ENCODE data around the gene MCM5. TPM values are rescaled to one million over a fixed set of nuclear protein-coding genes. Genes with fewer than 3 reads are reported as not detected.
A peak's percentile ranks its signal among the peaks of the same experiment; 100 is the strongest.

The MCM5 gene
- total and polyA plus RNA-seq, 2 of the 13 experiments (the other 11 are each of a cell fraction or from before 2014, with no cell fraction given), result 40.2 to 93.5 TPM

- TF ChIP-seq ZNF576 (CRISPR knock-in tag; IDR thresholded peaks at IDR 0.05), result no peak
- POLR2A ChIA-PET, result no interaction called here
- Histone ChIP-seq H3K9ac (ENCODE audit: insufficient read depth, low read depth, low read length) (no peak overlapping the region), H3K36me3 (replicated peaks in 1 of 2; ENCODE audit: control insufficient read depth in 1 of 2, insufficient read depth in 2 of 2, low read length in 2 of 2) (0 out of 5 replicates have a peak, but pooled peaks cover 0 to 4% of the 10 kb centered on the region in 2 experiments), H3K4me2 (ENCODE audit: low read depth, low read length) (no peak overlapping the region), H3K27ac (ENCODE audit: extremely low read length, insufficient read depth, low read length) (no peak overlapping the region), H3K27me3 (ENCODE audit: control insufficient read depth in 1 of 2, insufficient read depth in 2 of 2, low read length in 2 of 2) (peaks cover 0 to 4% of the 10 kb centered on the region in 2 experiments; a peak in 1 of 5 replicates), H3K4me1 (ENCODE audit: insufficient read depth, low read length) (0 out of 2 replicates have a peak, but pooled peaks cover 7% of the 10 kb centered on the region), H2AFZ (ENCODE audit: low read length) (no peak overlapping the region), H3K4me3 (replicated peaks in 1 of 3; ENCODE audit: insufficient read depth in 1 of 3, low read depth in 2 of 3, low read length in 3 of 3) (no peak overlapping the region), H3K79me2 (ENCODE audit: insufficient read depth, low read length) (no peaks in the 10 kb centered on the region), H4K20me1 (ENCODE audit: insufficient read depth, low read length) (no peaks in the 10 kb centered on the region), H3K9me3 (ENCODE audit: low read length) (no peaks in the 10 kb centered on the region)
- intact Hi-C loops (cut with micrococcal nuclease; ENCODE audit: unreplicated experiment) (no loop called here), in situ Hi-C loops (cut with HindIII; ENCODE audit: extremely low pct_ligation_motif_present, low pct_unique_long_range_greater_than_20kb) (no loop called here)
- WGBS (ENCODE audit: low lambda C conversion rate), result 59% methylated on average over 8 of the region's 13 CpGs
- no TSS peak for BruUV-seq (replicated peaks)
- CTCF ChIA-PET (ENCODE audit: low intra/inter-chr PET ratio, low total read pairs), result no interaction called here
- FAIRE-seq (no peak), DNase-seq (ENCODE audit: low spot score) (no peak), ATAC-seq (no peak)
Observed at GRCh38 chr22:35452810-35453743, 53.1 kb downstream of the MCM5 start.

DNA sequence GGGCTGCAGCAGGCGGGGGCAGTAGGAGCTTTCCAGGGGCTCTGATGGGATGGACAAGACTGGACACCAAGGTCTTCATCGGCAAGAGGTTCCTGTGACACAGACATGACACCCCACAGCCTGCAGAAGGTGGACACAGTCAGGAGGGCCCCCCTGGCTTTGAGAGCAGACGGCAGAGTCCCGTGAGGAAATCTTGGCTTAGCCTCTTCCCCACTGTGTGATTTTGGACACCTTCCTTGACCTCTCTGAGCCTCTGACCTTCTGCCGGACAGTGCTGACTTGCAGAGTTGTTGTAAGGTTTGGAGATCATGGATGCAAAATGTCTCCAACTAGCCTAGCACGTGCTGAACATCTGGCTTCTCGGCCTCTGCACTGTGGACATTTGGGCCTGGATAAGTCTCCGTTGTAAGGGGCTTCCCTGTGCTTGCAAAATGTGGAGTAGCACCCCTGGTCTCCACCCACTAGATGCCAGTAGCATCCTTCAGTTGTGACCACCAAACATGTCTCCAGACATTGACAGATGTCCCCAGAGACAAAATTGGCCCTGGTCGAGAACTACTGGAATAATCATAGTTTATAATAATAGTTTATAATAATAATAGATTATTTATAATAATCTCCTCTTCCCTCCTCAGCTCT lies 54.6 kb downstream of the MCM5 start:
- no peak overlapping the region for H2AFZ ChIP-seq (ENCODE audit: low read length)
- no peaks in the 10 kb centered on the region for H3K36me3 ChIP-seq (replicated peaks in 1 of 2; ENCODE audit: control insufficient read depth in 1 of 2, insufficient read depth in 2 of 2, low read length in 2 of 2)
- H3K9me3 ChIP-seq (ENCODE audit: low read length), result no peaks in the 10 kb centered on the region
- WGBS (ENCODE audit: low lambda C conversion rate), result 48% methylated on average over 4 of the region's 9 CpGs
- H4K20me1 ChIP-seq (ENCODE audit: insufficient read depth, low read length), result no peaks in the 10 kb centered on the region
- no peak for ATAC-seq
- intact Hi-C loops (cut with micrococcal nuclease; ENCODE audit: unreplicated experiment), result no loop called here
- 0 out of 2 replicates have a peak, but pooled peaks cover 7% of the 10 kb centered on the region for H3K4me1 ChIP-seq (ENCODE audit: insufficient read depth, low read length)
- ChIA-PET POLR2A (no interaction called here), CTCF (ENCODE audit: low intra/inter-chr PET ratio, low total read pairs) (no interaction called here)
- no peak overlapping the region for H3K4me3 ChIP-seq (replicated peaks in 1 of 3; ENCODE audit: insufficient read depth in 1 of 3, low read depth in 2 of 3, low read length in 3 of 3)
- peaks cover 0 to 7% of the 10 kb centered on the region in 2 experiments; a peak in 1 of 5 replicates for H3K27me3 ChIP-seq (ENCODE audit: control insufficient read depth in 1 of 2, insufficient read depth in 2 of 2, low read length in 2 of 2)
- no peaks in the 10 kb centered on the region for H3K79me2 ChIP-seq (ENCODE audit: insufficient read depth, low read length)
- no peak overlapping the region for H3K4me2 ChIP-seq (ENCODE audit: low read depth, low read length)
- in situ Hi-C loops (cut with HindIII; ENCODE audit: extremely low pct_ligation_motif_present, low pct_unique_long_range_greater_than_20kb), result no loop called here
- no peak overlapping the region for H3K9ac ChIP-seq (ENCODE audit: insufficient read depth, low read depth, low read length)
- no peak for FAIRE-seq
- DNase-seq (ENCODE audit: low spot score), result no peak
- H3K27ac ChIP-seq (ENCODE audit: extremely low read length, insufficient read depth, low read length), result no peak overlapping the region
- no TSS peak for BruUV-seq (replicated peaks)
- TF ChIP-seq, protein P1, sequence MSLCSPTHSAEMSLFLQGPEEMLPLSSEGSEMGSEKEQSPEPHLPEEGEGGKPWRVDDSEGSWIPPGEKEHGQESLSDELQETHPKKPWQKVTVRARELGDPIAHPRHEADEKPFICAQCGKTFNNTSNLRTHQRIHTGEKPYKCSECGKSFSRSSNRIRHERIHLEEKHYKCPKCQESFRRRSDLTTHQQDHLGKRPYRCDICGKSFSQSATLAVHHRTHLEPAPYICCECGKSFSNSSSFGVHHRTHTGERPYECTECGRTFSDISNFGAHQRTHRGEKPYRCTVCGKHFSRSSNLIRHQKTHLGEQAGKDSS (CRISPR knock-in tag; IDR thresholded peaks at IDR 0.05; ENCODE audit: borderline replicate concordance, low read depth), result no peak
- TF ChIP-seq, protein P2, sequence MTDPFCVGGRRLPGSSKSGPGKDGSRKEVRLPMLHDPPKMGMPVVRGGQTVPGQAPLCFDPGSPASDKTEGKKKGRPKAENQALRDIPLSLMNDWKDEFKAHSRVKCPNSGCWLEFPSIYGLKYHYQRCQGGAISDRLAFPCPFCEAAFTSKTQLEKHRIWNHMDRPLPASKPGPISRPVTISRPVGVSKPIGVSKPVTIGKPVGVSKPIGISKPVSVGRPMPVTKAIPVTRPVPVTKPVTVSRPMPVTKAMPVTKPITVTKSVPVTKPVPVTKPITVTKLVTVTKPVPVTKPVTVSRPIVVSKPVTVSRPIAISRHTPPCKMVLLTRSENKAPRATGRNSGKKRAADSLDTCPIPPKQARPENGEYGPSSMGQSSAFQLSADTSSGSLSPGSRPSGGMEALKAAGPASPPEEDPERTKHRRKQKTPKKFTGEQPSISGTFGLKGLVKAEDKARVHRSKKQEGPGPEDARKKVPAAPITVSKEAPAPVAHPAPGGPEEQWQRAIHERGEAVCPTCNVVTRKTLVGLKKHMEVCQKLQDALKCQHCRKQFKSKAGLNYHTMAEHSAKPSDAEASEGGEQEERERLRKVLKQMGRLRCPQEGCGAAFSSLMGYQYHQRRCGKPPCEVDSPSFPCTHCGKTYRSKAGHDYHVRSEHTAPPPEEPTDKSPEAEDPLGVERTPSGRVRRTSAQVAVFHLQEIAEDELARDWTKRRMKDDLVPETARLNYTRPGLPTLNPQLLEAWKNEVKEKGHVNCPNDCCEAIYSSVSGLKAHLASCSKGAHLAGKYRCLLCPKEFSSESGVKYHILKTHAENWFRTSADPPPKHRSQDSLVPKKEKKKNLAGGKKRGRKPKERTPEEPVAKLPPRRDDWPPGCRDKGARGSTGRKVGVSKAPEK (CRISPR knock-in tag; IDR thresholded peaks at IDR 0.05; ENCODE audit: borderline replicate concordance), result no peak
- TF ChIP-seq STAG1 (CRISPR knock-in tag; IDR thresholded peaks at IDR 0.05), result peak; percentile 24
- TF ChIP-seq ZNF746 (CRISPR knock-in tag; IDR thresholded peaks at IDR 0.05), result no peak
- no peak for TF ChIP-seq ZBTB20 (CRISPR knock-in tag; IDR thresholded peaks at IDR 0.05; ENCODE audit: borderline replicate concordance, low read depth)
- TF ChIP-seq ZNF777 (CRISPR knock-in tag; IDR thresholded peaks at IDR 0.05), result no peak
- TF ChIP-seq CTCF (CRISPR knock-in tag; IDR thresholded peaks at IDR 0.05), result peak; percentile 31; the same call in 1 of the 2 replicates
- no peak for TF ChIP-seq SRF (IDR thresholded peaks at IDR 0.05; ENCODE audit: low read depth, low read length)

All from HepG2 (cell line).